Gastrocnemius medialis (tissue), 4 donors: ENCODE measurements around the gene PSMD2. TPM values are rescaled to one million over a fixed set of nuclear protein-coding genes. Genes with fewer than 3 reads are reported as not detected.
A peak's percentile ranks its signal among the peaks of the same experiment; 100 is the strongest.

ENCODE experiments used
- ATAC-seq, 2 donors: fragments of 150-250 bp; one replicate each; pipeline ENCODE4 v1.9.1; 2016
- DNase-seq, 2 donors: peaks; one replicate each; pipeline ENCODE4 v3.0.0-alpha.2; 2019
- H3K27ac ChIP-seq, 4 donors: fragments of 200-600 bp; sonication (generic); 1 replicate in 1 of 4; 2 replicates in 3 of 4; pipeline ENCODE4 v1.5.1; 2016 to 2018; ENCODE audit warnings: mild to moderate bottlenecking in 2 of 4, moderate library complexity in 1 of 4
- H3K27me3 ChIP-seq, 3 donors: fragments of 200-600 bp; sonication (generic) in 2 of 3; 1 replicate in 1 of 3; 2 replicates in 2 of 3; pipeline versions ENCODE4 v1.5.1 to v1.6.0; 2016 to 2019; ENCODE audit warnings: mild to moderate bottlenecking in 1 of 3, moderate library complexity in 1 of 3
- H3K36me3 ChIP-seq, 2 donors: fragments of 200-600 bp; sonication (generic) in 1 of 2; one replicate each; pipeline ENCODE4 v1.5.1; 2017 to 2018
- H3K4me1 ChIP-seq, 2 donors: fragments of 200-600 bp; sonication (generic) in 1 of 2; one replicate each; pipeline ENCODE4 v1.5.1; 2016 to 2017; ENCODE audit warnings: mild to moderate bottlenecking in 2 of 2
- H3K4me3 ChIP-seq, 4 donors: fragments of 200-600 bp; sonication (generic) in 3 of 4; 1 replicate in 1 of 4; 2 replicates in 3 of 4; pipeline ENCODE4 v1.5.1; 2016 to 2019; ENCODE audit warnings: mild to moderate bottlenecking in 2 of 4
- H3K9me3 ChIP-seq, 3 donors: fragments of 200-600 bp; sonication (generic) in 2 of 3; 1 replicate in 1 of 3; 2 replicates in 2 of 3; pipeline ENCODE4 v1.5.1; 2016 to 2019
- CTCF ChIP-seq, 5 experiments: fragments of 450-650 bp in 3 of 5; fragments of 200-600 bp in 2 of 5; sonication (generic) in 2 of 5; IDR thresholded peaks in 4 of 5; conservative IDR thresholded peaks in 1 of 5; 1 replicate in 4 of 5; 2 replicates in 1 of 5; pipeline ENCODE4 v1.5.1; 2016 to 2019; ENCODE audit warnings: antibody characterized with exemption in 5 of 5, mild to moderate bottlenecking in 3 of 5, moderate library complexity in 3 of 5
- POLR2A ChIP-seq, 2 donors: fragments of 450-650 bp; IDR thresholded peaks; one replicate each; pipeline ENCODE4 v1.6.1; 2017; ENCODE audit warnings: antibody characterized with exemption in 2 of 2, mild to moderate bottlenecking in 2 of 2, moderate library complexity in 2 of 2
- in situ Hi-C, 4 donors: fragments of 200-750 bp; cut with MboI; loops; one replicate each; pipeline versions ENCODE4 v1.15.0 to v1.8.0; 2017; ENCODE audit warnings: low sequenced_read_pairs in 4 of 4
- intact Hi-C: fragments of 100-400 bp; cut with DNase I; formaldehyde crosslinking; loops from one replicate; pipeline ENCODE4 v1.15.1; 2023; ENCODE audit warnings: low total_unique reads
- total RNA-seq, 4 donors: library from RNA; depleted of rRNA; stranded (reverse); fragments of >200 nt; gene quantifications; one replicate each; pipeline versions ENCODE4 v1.1.0 to v1.2.3, GENCODE V29; 2016

The PSMD2 gene
- total RNA-seq, 4 donors from 2014 or later = 560 to 831 (median 720) TPM

DNA sequence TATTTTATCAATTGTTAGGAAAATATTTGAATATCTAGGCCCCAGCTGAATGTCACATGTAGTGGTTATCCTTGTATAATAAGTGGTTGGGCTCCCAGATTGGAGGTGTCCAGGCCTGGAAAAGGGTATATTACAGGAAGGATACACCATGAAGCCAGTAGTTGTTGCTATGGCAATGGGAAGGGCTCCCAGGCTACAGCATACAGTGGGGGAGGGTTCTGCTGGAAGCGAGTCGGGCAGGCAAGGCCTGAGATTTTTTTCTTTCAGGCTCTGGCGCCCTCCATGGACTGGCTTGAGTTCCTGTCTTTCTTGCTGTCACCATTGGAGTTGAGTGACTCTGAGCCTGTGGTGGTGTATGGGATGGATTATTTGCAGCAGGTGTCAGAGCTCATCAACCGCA is 14.3 kb upstream of the PSMD2 start:
- in situ Hi-C loops = loop anchor here in 1 of 4 donors (25.0 kb wide), 1 partner anchor 397 kb away; the partner anchor contains the start of gene PARL
- Histone ChIP-seq H3K9me3 (no peaks in the 10 kb centered on the region), H3K36me3 (no peaks in the 10 kb centered on the region), H3K27me3 (no peaks in the 10 kb centered on the region), H3K27ac (no peak overlapping the region), H3K4me1 (no peaks in the 10 kb centered on the region), H3K4me3 (no peak overlapping the region)
- DNase-seq = no peak
- TF ChIP-seq CTCF (IDR thresholded peaks at IDR 0.05 in 4 of 5, conservative IDR thresholded peaks at IDR 0.05 in 1 of 5) (no peak), POLR2A (IDR thresholded peaks at IDR 0.05) (no peak)
- ATAC-seq = no peak
- intact Hi-C loops = loop anchor here (5.0 kb wide), 1 partner anchor 57 kb away; the partner anchor contains the start of gene VWA5B2

DNA sequence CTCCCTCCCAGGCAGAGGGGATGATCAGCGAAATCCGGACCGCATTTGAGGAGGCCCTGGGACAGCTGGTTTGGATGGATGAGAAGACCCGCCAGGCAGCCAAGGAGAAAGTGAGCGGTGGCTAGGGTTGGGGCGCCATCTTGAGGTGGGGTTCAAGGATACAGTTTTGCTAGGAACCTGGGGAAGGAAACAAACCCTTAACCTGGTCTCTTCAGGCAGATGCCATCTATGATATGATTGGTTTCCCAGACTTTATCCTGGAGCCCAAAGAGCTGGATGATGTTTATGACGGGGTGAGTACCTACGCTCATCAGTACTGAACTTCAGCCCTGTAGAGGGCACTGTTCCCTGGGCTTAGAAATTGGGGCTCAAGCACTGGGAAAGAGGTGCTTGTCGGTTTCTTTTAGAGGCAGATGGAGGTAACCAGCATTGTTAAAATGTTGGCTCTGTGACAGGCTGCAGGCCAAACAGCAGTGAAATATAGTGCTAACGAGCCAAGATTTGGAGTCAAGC is 9.6 kb upstream of the PSMD2 start:
- Histone ChIP-seq H3K4me3 (no peak overlapping the region), H3K27me3 (no peaks in the 10 kb centered on the region), H3K36me3 (no peaks in the 10 kb centered on the region), H3K27ac (no peak overlapping the region), H3K4me1 (no peaks in the 10 kb centered on the region), H3K9me3 (no peaks in the 10 kb centered on the region)
- in situ Hi-C loops (loop anchor here in 1 of 4 donors (25.0 kb wide), 1 partner anchor 402 kb away; the partner anchor contains the start of gene PARL), intact Hi-C loops (loop anchor here (5.0 kb wide), 1 partner anchor 62 kb away; the partner anchor contains the start of gene VWA5B2)
- TF ChIP-seq POLR2A (IDR thresholded peaks at IDR 0.05) = no peak
- TF ChIP-seq CTCF (IDR thresholded peaks at IDR 0.05 in 4 of 5, conservative IDR thresholded peaks at IDR 0.05 in 1 of 5) = peak; percentile 26 to 59 (median 49)
- peak in 1 of 2 donors; percentile 28 for DNase-seq
- ATAC-seq = peak; percentile 43 to 58

- in situ Hi-C loops (loop anchor here in 1 of 4 donors (25.0 kb wide), 1 partner anchor 403 kb away; the partner anchor contains the start of gene PARL), intact Hi-C loops (loop anchor here (10.0 kb wide), 1 partner anchor 276 kb away; the partner anchor contains the start of gene ABCC5)
- no peak for TF ChIP-seq POLR2A (IDR thresholded peaks at IDR 0.05)
- no peak for TF ChIP-seq CTCF (IDR thresholded peaks at IDR 0.05 in 4 of 5, conservative IDR thresholded peaks at IDR 0.05 in 1 of 5)
Measured at GRCh38 chr3:184290331-184290730, 8.7 kb upstream of the PSMD2 start.

DNA sequence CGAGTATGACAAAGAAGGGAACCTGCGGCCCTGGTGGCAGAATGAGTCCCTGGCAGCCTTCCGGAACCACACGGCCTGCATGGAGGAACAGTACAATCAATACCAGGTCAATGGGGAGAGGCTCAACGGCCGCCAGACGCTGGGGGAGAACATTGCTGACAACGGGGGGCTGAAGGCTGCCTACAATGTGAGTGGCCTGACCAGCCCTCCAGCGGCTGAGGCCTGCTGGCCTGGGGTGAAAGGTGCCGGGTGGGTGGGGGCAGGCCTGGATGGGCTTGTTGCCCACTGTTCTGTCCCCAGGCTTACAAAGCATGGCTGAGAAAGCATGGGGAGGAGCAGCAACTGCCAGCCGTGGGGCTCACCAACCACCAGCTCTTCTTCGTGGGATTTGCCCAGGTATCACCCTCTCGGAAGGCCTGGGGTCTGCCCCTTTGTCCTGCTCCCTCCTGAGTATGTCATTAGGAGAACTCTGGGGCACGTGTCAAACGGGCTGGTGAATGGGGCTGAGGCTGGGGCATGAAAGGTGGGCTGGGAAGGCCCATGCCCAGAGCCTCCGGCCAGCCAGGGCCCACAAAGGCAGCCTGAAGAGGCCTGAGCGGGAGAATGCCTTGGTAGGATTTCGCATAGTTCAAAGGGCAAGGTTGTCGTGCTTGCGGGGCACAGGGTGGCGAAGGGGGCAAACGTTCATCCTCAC is 7.8 kb upstream of the PSMD2 start:
- no peaks in the 10 kb centered on the region for H3K4me1 ChIP-seq
- DNase-seq = no peak
- H3K27me3 ChIP-seq = no peaks in the 10 kb centered on the region
- intact Hi-C loops = loop anchor here (10.0 kb wide), 1 partner anchor 276 kb away; the partner anchor contains the start of gene ABCC5
- TF ChIP-seq POLR2A (IDR thresholded peaks at IDR 0.05) (no peak), CTCF (IDR thresholded peaks at IDR 0.05 in 4 of 5, conservative IDR thresholded peaks at IDR 0.05 in 1 of 5) (no peak)
- no peak overlapping the region for H3K27ac ChIP-seq
- in situ Hi-C loops = loop anchor here in 1 of 4 donors (25.0 kb wide), 1 partner anchor 404 kb away; the partner anchor contains the start of gene PARL
- H3K36me3 ChIP-seq = no peaks in the 10 kb centered on the region
- H3K9me3 ChIP-seq = no peaks in the 10 kb centered on the region
- no peak for ATAC-seq
- no peak overlapping the region for H3K4me3 ChIP-seq

More at GRCh38 chr3:184290331-184290730, 8.7 kb upstream of the PSMD2 start:
- H3K36me3 ChIP-seq = no peaks in the 10 kb centered on the region
- no peaks in the 10 kb centered on the region for H3K27me3 ChIP-seq
- H3K4me3 ChIP-seq = no peak overlapping the region
- H3K4me1 ChIP-seq = no peaks in the 10 kb centered on the region
- no peak for DNase-seq
- ATAC-seq = no peak
- H3K9me3 ChIP-seq = no peaks in the 10 kb centered on the region
- H3K27ac ChIP-seq = no peak overlapping the region
